GM23338 (cell line): ENCODE measurements around the gene ASAP2. TPM values are rescaled to one million over a fixed set of nuclear protein-coding genes. Genes with fewer than 3 reads are reported as not detected.
A peak's percentile ranks its signal among the peaks of the same experiment; 100 is the strongest.

Source experiments
- ATAC-seq: fragments of 200-7000 bp; cut with Tn5 transposase; 3 replicates; pipeline ENCODE4 v1.9.1; 2020
- DNase-seq: peaks from one replicate; pipeline ENCODE4 v3.0.0-alpha.2; 2015; ENCODE audit warnings: low spot score
- H2AFZ ChIP-seq: fragments of 200-600 bp; sonication (generic); 2 replicates; pipeline ENCODE4 v1.8.0; 2016; ENCODE audit warnings: antibody characterized with exemption, mild to moderate bottlenecking, moderate library complexity
- H3F3A ChIP-seq: fragments of 200-600 bp; sonication (generic); replicated peaks from 2 replicates; pipeline ENCODE4 v1.8.0; 2017; ENCODE audit warnings: antibody characterized with exemption, mixed run types, low read depth
- H3K27ac ChIP-seq: fragments of 200-600 bp; sonication (generic); 2 replicates; pipeline ENCODE4 v1.6.1; 2016; ENCODE audit warnings: low read depth
- H3K27me3 ChIP-seq: fragments of 200-600 bp; sonication (generic); 2 replicates; pipeline ENCODE4 v1.8.0; 2016; ENCODE audit warnings: mild to moderate bottlenecking, mixed run types, moderate library complexity; ENCODE audit not compliant: insufficient read depth
- H3K36me3 ChIP-seq: fragments of 200-600 bp; sonication (generic); 2 replicates; pipeline ENCODE4 v1.8.0; 2016; ENCODE audit warnings: mild to moderate bottlenecking; ENCODE audit not compliant: insufficient read depth
- H3K4me1 ChIP-seq: fragments of 200-600 bp; sonication (generic); 2 replicates; pipeline ENCODE4 v1.8.0; 2016; ENCODE audit warnings: mild to moderate bottlenecking, moderate library complexity; ENCODE audit not compliant: insufficient read depth
- H3K4me2 ChIP-seq: fragments of 200-600 bp; sonication (generic); 2 replicates; pipeline ENCODE4 v1.7.1; 2017; ENCODE audit warnings: mixed run types
- H3K4me3 ChIP-seq: fragments of 200-600 bp; sonication (generic); 2 replicates; pipeline ENCODE4 v1.6.1; 2016; ENCODE audit warnings: mixed run types
- H3K79me2 ChIP-seq: fragments of 200-600 bp; sonication (generic); replicated peaks from 2 replicates; pipeline ENCODE4 v1.8.0; 2017; ENCODE audit warnings: mild to moderate bottlenecking; ENCODE audit not compliant: insufficient read depth
- H3K9me2 ChIP-seq: fragments of 200-600 bp; sonication (generic); 2 replicates; pipeline ENCODE4 v1.8.0; 2017; ENCODE audit not compliant: insufficient read depth
- H4K20me1 ChIP-seq: fragments of 200-600 bp; sonication (generic); replicated peaks from 2 replicates; pipeline ENCODE4 v1.8.0; 2017; ENCODE audit warnings: mild to moderate bottlenecking; ENCODE audit not compliant: insufficient read depth
- H3K27ac Mint-ChIP-seq: 2 replicates; pipeline ENCODE4 v1.8.0; 2020; ENCODE audit warnings: inconsistent platforms, mild to moderate bottlenecking, moderate library complexity, mixed read lengths
- H3K27me3 Mint-ChIP-seq: 3 replicates; pipeline ENCODE4 v1.8.0; 2022; ENCODE audit warnings: low read depth, mild to moderate bottlenecking, moderate library complexity, mixed read lengths, inconsistent platforms; ENCODE audit not compliant: insufficient read depth, poor library complexity
- H3K36me3 Mint-ChIP-seq: 3 replicates; pipeline ENCODE4 v1.8.0; 2021; ENCODE audit warnings: low read depth, mild to moderate bottlenecking, inconsistent platforms, moderate library complexity, mixed read lengths
- H3K4me1 Mint-ChIP-seq: 3 replicates; pipeline ENCODE4 v1.8.0; 2020; ENCODE audit warnings: mild to moderate bottlenecking, inconsistent platforms, mixed read lengths
- H3K4me3 Mint-ChIP-seq: 3 replicates; pipeline ENCODE4 v1.8.0; 2021; ENCODE audit warnings: moderate library complexity, mild to moderate bottlenecking, inconsistent platforms, mixed read lengths
- H3K9me3 Mint-ChIP-seq: 3 replicates; pipeline ENCODE4 v1.8.0; 2020; ENCODE audit warnings: moderate library complexity, mild to moderate bottlenecking, inconsistent platforms, mixed read lengths
- CREB1 ChIP-seq: fragments of 250-450 bp; sonication (Bioruptor Pico); IDR thresholded peaks from 2 replicates; pipeline ENCODE4 v1.5.0; 2020; ENCODE audit warnings: low read depth, mild to moderate bottlenecking, moderate library complexity
- CTCF ChIP-seq, 2 experiments: fragments of 200-600 bp in 1 of 2; sonication (generic) in 1 of 2; conservative IDR thresholded peaks; 2 replicates each; pipeline versions ENCODE4 v1.5.1 to v1.6.1; 2016 to 2017; ENCODE audit warnings: antibody characterized with exemption in 2 of 2, low read depth in 2 of 2, mild to moderate bottlenecking in 2 of 2, moderate library complexity in 1 of 2
- EZH2 ChIP-seq: fragments of 200-600 bp; sonication (generic); IDR thresholded peaks from one replicate; pipeline ENCODE4 v1.8.0; 2017; ENCODE audit warnings: antibody characterized with exemption, mild to moderate bottlenecking, low read depth; ENCODE audit not compliant: unreplicated experiment
- JUNB ChIP-seq: IDR thresholded peaks from one replicate; pipeline ENCODE4 v1.6.1; 2016; ENCODE audit warnings: antibody characterized with exemption; ENCODE audit not compliant: unreplicated experiment
- NANOG ChIP-seq: IDR thresholded peaks from 2 replicates; pipeline ENCODE4 v1.6.1; 2016; ENCODE audit warnings: antibody characterized with exemption, borderline replicate concordance
- REST ChIP-seq: IDR thresholded peaks from one replicate; pipeline ENCODE4 v1.6.1; 2018; ENCODE audit warnings: antibody characterized with exemption; ENCODE audit not compliant: unreplicated experiment
- ZNF114 ChIP-seq: fragments of 250-450 bp; sonication (Bioruptor Pico); IDR thresholded peaks from 2 replicates; pipeline ENCODE4 v1.5.0; 2020; ENCODE audit warnings: mild to moderate bottlenecking, moderate library complexity
- ZNF462 ChIP-seq: fragments of 250-450 bp; sonication (Bioruptor Pico); IDR thresholded peaks from 2 replicates; pipeline ENCODE4 v1.5.0; 2020; ENCODE audit warnings: mild to moderate bottlenecking, moderate library complexity
- polyA plus RNA-seq: library from polyadenylated mRNA; unstranded; fragments of >200 nt; fragmentation: Nextera tagmentation; extraction: Ambion mirVana; gene quantifications from 2 replicates; pipeline ENCODE4 v1.2.1, GENCODE V29; 2016
- total RNA-seq: library from RNA; depleted of rRNA; stranded (reverse); fragments of >200 nt; shearing (Covaris generic); gene quantifications from 2 replicates; pipeline ENCODE4 v1.2.3, GENCODE V29; 2014

The ASAP2 gene
- total and polyA plus RNA-seq, 2 experiments from 2014 or later, result 2.6 to 15.6 TPM

- no peak for TF ChIP-seq CTCF (conservative IDR thresholded peaks at IDR 0.05; ENCODE audit: low read depth in 2 of 2)
- no peak for TF ChIP-seq ZNF462 (CRISPR knock-in tag)
- TF ChIP-seq JUNB, result no peak
Measured at GRCh38 chr2:9258501-9258900, 51.9 kb downstream of the ASAP2 start (continued).

GRCh38 chr2:9258953-9259399 is 52.4 kb downstream of the ASAP2 start:
- DNase-seq (no peak), ATAC-seq (peak; percentile 17; the same call in 2 of the 3 replicates)
- no peak overlapping the region for H2AFZ ChIP-seq
- Mint-ChIP-seq H3K27me3 (peaks cover 10% of the 10 kb centered on the region), H3K27ac (peak overlapping the region; percentile 16), H3K36me3 (no peaks in the 10 kb centered on the region), H3K9me3 (no peaks in the 10 kb centered on the region), H3K4me3 (no peak overlapping the region), H3K4me1 (peaks cover 76% of the 10 kb centered on the region)
- peaks cover 22% of the 10 kb centered on the region for H4K20me1 ChIP-seq
- H3K4me1 ChIP-seq, result peaks cover 31% of the 10 kb centered on the region
- H3K4me2 ChIP-seq, result no peak overlapping the region
- no peak overlapping the region for H3K4me3 ChIP-seq
- H3K9me2 ChIP-seq, result no peaks in the 10 kb centered on the region
- H3K79me2 ChIP-seq, result peaks cover 69% of the 10 kb centered on the region
- no peaks in the 10 kb centered on the region for H3K36me3 ChIP-seq
- H3F3A ChIP-seq, result no peaks in the 10 kb centered on the region
- no peak overlapping the region for H3K27ac ChIP-seq
- H3K27me3 ChIP-seq, result no peaks in the 10 kb centered on the region
- TF ChIP-seq CREB1 (CRISPR knock-in tag), result no peak
- TF ChIP-seq ZNF114 (CRISPR knock-in tag), result no peak
- TF ChIP-seq NANOG, result no peak
- no peak for TF ChIP-seq CTCF (conservative IDR thresholded peaks at IDR 0.05; ENCODE audit: low read depth in 2 of 2)
- no peak for TF ChIP-seq REST
- no peak for TF ChIP-seq EZH2
